Measurements from ENCODE around the gene MSL1.

MSL1 gene

GRCh38 chr17:40112718-40113109 lies 9.1 kb upstream of the MSL1 start:
- Histone ChIP-seq H3K36me3 (ENCODE audit: control insufficient read depth in 2 of 2, insufficient read depth in 1 of 2, low read length in 2 of 2) (no peaks in the 10 kb centered on the region; a peak in 1 of 3 replicates), H3K4me1 (ENCODE audit: control insufficient read depth, insufficient read depth, low read length) (peaks cover 33% of the 10 kb centered on the region), H3K27ac (ENCODE audit: extremely low read depth, low read depth, low read length) (no peak overlapping the region), H3K4me3 (ENCODE audit: low read depth, low read length) (no peak overlapping the region), H3K9me3 (ENCODE audit: control insufficient read depth, insufficient read depth, low read depth, low read length) (no peaks in the 10 kb centered on the region)
- POLR2A ChIA-PET, result interaction anchor here (0.6 to 8.2 kb wide), 28 partner anchors 9 to 413 kb away, joined by 3 to 117 read pairs (median 6); partner anchors contain the start of genes CASC3, CSF3, ERBB2 and MED24
- TF ChIP-seq ZNF10 (tag by site-specific recombination; IDR thresholded peaks at IDR 0.05), result no peak
- TF ChIP-seq ZNF335 (tag by site-specific recombination; conservative IDR thresholded peaks at IDR 0.05), result no peak
- no peak for TF ChIP-seq TCF7L2 (IDR thresholded peaks at IDR 0.05; ENCODE audit: borderline replicate concordance, low read depth, low read length)
- no peak for TF ChIP-seq KLF9 (tag by site-specific recombination; IDR thresholded peaks at IDR 0.05; ENCODE audit: low read depth)
- no peak for TF ChIP-seq ZNF292 (tag by site-specific recombination; IDR thresholded peaks at IDR 0.05; ENCODE audit: borderline replicate concordance, low read depth)
- TF ChIP-seq ZNF132 (tag by site-specific recombination; IDR thresholded peaks at IDR 0.05; ENCODE audit: borderline replicate concordance), result no peak
- TF ChIP-seq YY2 (tag by site-specific recombination; IDR thresholded peaks at IDR 0.05), result peak; percentile 31; the same call in 1 of the 2 replicates
- 0 out of 2 replicates have a peak, but pooled peaks have one; percentile 4 for TF ChIP-seq SP2 (tag by site-specific recombination; IDR thresholded peaks at IDR 0.05)
- TF ChIP-seq ZSCAN16 (tag by site-specific recombination; IDR thresholded peaks at IDR 0.05), result peak; percentile 77; the same call in 1 of the 2 replicates
- TF ChIP-seq ZNF555 (tag by site-specific recombination; conservative IDR thresholded peaks at IDR 0.05), result no peak
- CTCF ChIA-PET, result interaction anchor here (0.8 to 7.8 kb wide), 53 partner anchors 8 to 1462 kb away, joined by 3 to 182 read pairs (median 7); partner anchors contain the start of genes CASC3, CDC6, CSF3 and MED24

- peaks cover 31% of the 10 kb centered on the region for H3K4me1 ChIP-seq (ENCODE audit: control insufficient read depth, insufficient read depth, low read length)
- CTCF ChIA-PET, result interaction anchor here (0.6 to 7.8 kb wide), 57 partner anchors 8 to 1462 kb away, joined by 3 to 182 read pairs (median 7); partner anchors contain the start of genes CASC3, CDC6, CSF3 and MED24
- H3K36me3 ChIP-seq (ENCODE audit: control insufficient read depth in 2 of 2, insufficient read depth in 1 of 2, low read length in 2 of 2), result no peaks in the 10 kb centered on the region; a peak in 1 of 3 replicates
- peak overlapping the region; percentile 38 for H3K4me3 ChIP-seq (ENCODE audit: low read depth, low read length)
- POLR2A ChIA-PET, result interaction anchor here (0.5 to 8.2 kb wide), 32 partner anchors 10 to 662 kb away, joined by 3 to 117 read pairs (median 5); partner anchors contain the start of genes CASC3, CSF3, ERBB2 and MED24
- H3K9me3 ChIP-seq (ENCODE audit: control insufficient read depth, insufficient read depth, low read depth, low read length), result no peaks in the 10 kb centered on the region
- peak overlapping the region; percentile 79 for H3K27ac ChIP-seq (ENCODE audit: extremely low read depth, low read depth, low read length)
- TF ChIP-seq ZNF626 (tag by site-specific recombination; IDR thresholded peaks at IDR 0.05) (no peak), ZNF426 (tag by site-specific recombination; IDR thresholded peaks at IDR 0.05) (no peak), ZNF24 (tag by site-specific recombination; IDR thresholded peaks at IDR 0.05) (peak; percentile 41; the same call in 1 of the 2 replicates), KLF16 (tag by site-specific recombination; IDR thresholded peaks at IDR 0.05) (peak; percentile 76), ZNF629 (tag by site-specific recombination; IDR thresholded peaks at IDR 0.05) (peak; percentile 54), ZBTB21 (tag by site-specific recombination; IDR thresholded peaks at IDR 0.05) (peak; percentile 14; the same call in 1 of the 2 replicates), ZNF335 (tag by site-specific recombination; conservative IDR thresholded peaks at IDR 0.05) (peak; percentile 79), ZBTB20 (tag by site-specific recombination; IDR thresholded peaks at IDR 0.05) (peak; percentile 61), ZFHX2 (tag by site-specific recombination; conservative IDR thresholded peaks at IDR 0.05) (peak; percentile 82), ZNF621 (tag by site-specific recombination; IDR thresholded peaks at IDR 0.05) (no peak), ZNF2 (tag by site-specific recombination; IDR thresholded peaks at IDR 0.05) (peak; percentile 100), ZNF76 (tag by site-specific recombination; IDR thresholded peaks at IDR 0.05; ENCODE audit: borderline replicate concordance, low read depth) (peak; percentile 92), ZNF704 (tag by site-specific recombination; IDR thresholded peaks at IDR 0.05) (no peak), ZNF600 (tag by site-specific recombination; IDR thresholded peaks at IDR 0.05) (peak; percentile 86)
- TF ChIP-seq, protein P1, sequence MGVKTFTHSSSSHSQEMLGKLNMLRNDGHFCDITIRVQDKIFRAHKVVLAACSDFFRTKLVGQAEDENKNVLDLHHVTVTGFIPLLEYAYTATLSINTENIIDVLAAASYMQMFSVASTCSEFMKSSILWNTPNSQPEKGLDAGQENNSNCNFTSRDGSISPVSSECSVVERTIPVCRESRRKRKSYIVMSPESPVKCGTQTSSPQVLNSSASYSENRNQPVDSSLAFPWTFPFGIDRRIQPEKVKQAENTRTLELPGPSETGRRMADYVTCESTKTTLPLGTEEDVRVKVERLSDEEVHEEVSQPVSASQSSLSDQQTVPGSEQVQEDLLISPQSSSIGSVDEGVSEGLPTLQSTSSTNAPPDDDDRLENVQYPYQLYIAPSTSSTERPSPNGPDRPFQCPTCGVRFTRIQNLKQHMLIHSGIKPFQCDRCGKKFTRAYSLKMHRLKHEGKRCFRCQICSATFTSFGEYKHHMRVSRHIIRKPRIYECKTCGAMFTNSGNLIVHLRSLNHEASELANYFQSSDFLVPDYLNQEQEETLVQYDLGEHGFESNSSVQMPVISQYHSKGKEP (tag by site-specific recombination; IDR thresholded peaks at IDR 0.05), result peak; percentile 20; the same call in 1 of the 2 replicates
- TF ChIP-seq, protein P2, sequence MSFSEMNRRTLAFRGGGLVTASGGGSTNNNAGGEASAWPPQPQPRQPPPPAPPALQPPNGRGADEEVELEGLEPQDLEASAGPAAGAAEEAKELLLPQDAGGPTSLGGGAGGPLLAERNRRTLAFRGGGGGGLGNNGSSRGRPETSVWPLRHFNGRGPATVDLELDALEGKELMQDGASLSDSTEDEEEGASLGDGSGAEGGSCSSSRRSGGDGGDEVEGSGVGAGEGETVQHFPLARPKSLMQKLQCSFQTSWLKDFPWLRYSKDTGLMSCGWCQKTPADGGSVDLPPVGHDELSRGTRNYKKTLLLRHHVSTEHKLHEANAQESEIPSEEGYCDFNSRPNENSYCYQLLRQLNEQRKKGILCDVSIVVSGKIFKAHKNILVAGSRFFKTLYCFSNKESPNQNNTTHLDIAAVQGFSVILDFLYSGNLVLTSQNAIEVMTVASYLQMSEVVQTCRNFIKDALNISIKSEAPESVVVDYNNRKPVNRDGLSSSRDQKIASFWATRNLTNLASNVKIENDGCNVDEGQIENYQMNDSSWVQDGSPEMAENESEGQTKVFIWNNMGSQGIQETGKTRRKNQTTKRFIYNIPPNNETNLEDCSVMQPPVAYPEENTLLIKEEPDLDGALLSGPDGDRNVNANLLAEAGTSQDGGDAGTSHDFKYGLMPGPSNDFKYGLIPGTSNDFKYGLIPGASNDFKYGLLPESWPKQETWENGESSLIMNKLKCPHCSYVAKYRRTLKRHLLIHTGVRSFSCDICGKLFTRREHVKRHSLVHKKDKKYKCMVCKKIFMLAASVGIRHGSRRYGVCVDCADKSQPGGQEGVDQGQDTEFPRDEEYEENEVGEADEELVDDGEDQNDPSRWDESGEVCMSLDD (tag by site-specific recombination; IDR thresholded peaks at IDR 0.05), result peak; percentile 92
- TF ChIP-seq, protein P3, sequence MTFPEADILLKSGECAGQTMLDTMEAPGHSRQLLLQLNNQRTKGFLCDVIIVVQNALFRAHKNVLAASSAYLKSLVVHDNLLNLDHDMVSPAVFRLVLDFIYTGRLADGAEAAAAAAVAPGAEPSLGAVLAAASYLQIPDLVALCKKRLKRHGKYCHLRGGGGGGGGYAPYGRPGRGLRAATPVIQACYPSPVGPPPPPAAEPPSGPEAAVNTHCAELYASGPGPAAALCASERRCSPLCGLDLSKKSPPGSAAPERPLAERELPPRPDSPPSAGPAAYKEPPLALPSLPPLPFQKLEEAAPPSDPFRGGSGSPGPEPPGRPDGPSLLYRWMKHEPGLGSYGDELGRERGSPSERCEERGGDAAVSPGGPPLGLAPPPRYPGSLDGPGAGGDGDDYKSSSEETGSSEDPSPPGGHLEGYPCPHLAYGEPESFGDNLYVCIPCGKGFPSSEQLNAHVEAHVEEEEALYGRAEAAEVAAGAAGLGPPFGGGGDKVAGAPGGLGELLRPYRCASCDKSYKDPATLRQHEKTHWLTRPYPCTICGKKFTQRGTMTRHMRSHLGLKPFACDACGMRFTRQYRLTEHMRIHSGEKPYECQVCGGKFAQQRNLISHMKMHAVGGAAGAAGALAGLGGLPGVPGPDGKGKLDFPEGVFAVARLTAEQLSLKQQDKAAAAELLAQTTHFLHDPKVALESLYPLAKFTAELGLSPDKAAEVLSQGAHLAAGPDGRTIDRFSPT (tag by site-specific recombination; IDR thresholded peaks at IDR 0.05), result peak; percentile 90
Measured at GRCh38 chr17:40113110-40113906, 8.5 kb upstream of the MSL1 start.

Data from HEK293 (cell line).